GM23338 (cell line): Measurements from ENCODE around the gene HHAT. TPM values are rescaled to one million over a fixed set of nuclear protein-coding genes. Genes with fewer than 3 reads are reported as not detected.

Experiments used
- ATAC-seq: fragments of 200-7000 bp; cut with Tn5 transposase; 3 replicates; pipeline ENCODE4 v1.9.1; 2020
- DNase-seq: peaks from one replicate; pipeline ENCODE4 v3.0.0-alpha.2; 2015; ENCODE audit warnings: low spot score
- H2AFZ ChIP-seq: fragments of 200-600 bp; sonication (generic); 2 replicates; pipeline ENCODE4 v1.8.0; 2016; ENCODE audit warnings: antibody characterized with exemption, mild to moderate bottlenecking, moderate library complexity
- H3F3A ChIP-seq: fragments of 200-600 bp; sonication (generic); replicated peaks from 2 replicates; pipeline ENCODE4 v1.8.0; 2017; ENCODE audit warnings: antibody characterized with exemption, mixed run types, low read depth
- H3K27ac ChIP-seq: fragments of 200-600 bp; sonication (generic); 2 replicates; pipeline ENCODE4 v1.6.1; 2016; ENCODE audit warnings: low read depth
- H3K27me3 ChIP-seq: fragments of 200-600 bp; sonication (generic); 2 replicates; pipeline ENCODE4 v1.8.0; 2016; ENCODE audit warnings: mild to moderate bottlenecking, mixed run types, moderate library complexity; ENCODE audit not compliant: insufficient read depth
- H3K36me3 ChIP-seq: fragments of 200-600 bp; sonication (generic); 2 replicates; pipeline ENCODE4 v1.8.0; 2016; ENCODE audit warnings: mild to moderate bottlenecking; ENCODE audit not compliant: insufficient read depth
- H3K4me1 ChIP-seq: fragments of 200-600 bp; sonication (generic); 2 replicates; pipeline ENCODE4 v1.8.0; 2016; ENCODE audit warnings: mild to moderate bottlenecking, moderate library complexity; ENCODE audit not compliant: insufficient read depth
- H3K4me2 ChIP-seq: fragments of 200-600 bp; sonication (generic); 2 replicates; pipeline ENCODE4 v1.7.1; 2017; ENCODE audit warnings: mixed run types
- H3K4me3 ChIP-seq: fragments of 200-600 bp; sonication (generic); 2 replicates; pipeline ENCODE4 v1.6.1; 2016; ENCODE audit warnings: mixed run types
- H3K79me2 ChIP-seq: fragments of 200-600 bp; sonication (generic); replicated peaks from 2 replicates; pipeline ENCODE4 v1.8.0; 2017; ENCODE audit warnings: mild to moderate bottlenecking; ENCODE audit not compliant: insufficient read depth
- H3K9me2 ChIP-seq: fragments of 200-600 bp; sonication (generic); 2 replicates; pipeline ENCODE4 v1.8.0; 2017; ENCODE audit not compliant: insufficient read depth
- H4K20me1 ChIP-seq: fragments of 200-600 bp; sonication (generic); replicated peaks from 2 replicates; pipeline ENCODE4 v1.8.0; 2017; ENCODE audit warnings: mild to moderate bottlenecking; ENCODE audit not compliant: insufficient read depth
- H3K27ac Mint-ChIP-seq: 2 replicates; pipeline ENCODE4 v1.8.0; 2020; ENCODE audit warnings: inconsistent platforms, mild to moderate bottlenecking, moderate library complexity, mixed read lengths
- H3K27me3 Mint-ChIP-seq: 3 replicates; pipeline ENCODE4 v1.8.0; 2022; ENCODE audit warnings: low read depth, mild to moderate bottlenecking, moderate library complexity, mixed read lengths, inconsistent platforms; ENCODE audit not compliant: insufficient read depth, poor library complexity
- H3K36me3 Mint-ChIP-seq: 3 replicates; pipeline ENCODE4 v1.8.0; 2021; ENCODE audit warnings: low read depth, mild to moderate bottlenecking, inconsistent platforms, moderate library complexity, mixed read lengths
- H3K4me1 Mint-ChIP-seq: 3 replicates; pipeline ENCODE4 v1.8.0; 2020; ENCODE audit warnings: mild to moderate bottlenecking, inconsistent platforms, mixed read lengths
- H3K4me3 Mint-ChIP-seq: 3 replicates; pipeline ENCODE4 v1.8.0; 2021; ENCODE audit warnings: moderate library complexity, mild to moderate bottlenecking, inconsistent platforms, mixed read lengths
- H3K9me3 Mint-ChIP-seq: 3 replicates; pipeline ENCODE4 v1.8.0; 2020; ENCODE audit warnings: moderate library complexity, mild to moderate bottlenecking, inconsistent platforms, mixed read lengths
- CREB1 ChIP-seq: fragments of 250-450 bp; sonication (Bioruptor Pico); IDR thresholded peaks from 2 replicates; pipeline ENCODE4 v1.5.0; 2020; ENCODE audit warnings: low read depth, mild to moderate bottlenecking, moderate library complexity
- CTCF ChIP-seq, 2 experiments: fragments of 200-600 bp in 1 of 2; sonication (generic) in 1 of 2; conservative IDR thresholded peaks; 2 replicates each; pipeline versions ENCODE4 v1.5.1 to v1.6.1; 2016 to 2017; ENCODE audit warnings: antibody characterized with exemption in 2 of 2, low read depth in 2 of 2, mild to moderate bottlenecking in 2 of 2, moderate library complexity in 1 of 2
- EZH2 ChIP-seq: fragments of 200-600 bp; sonication (generic); IDR thresholded peaks from one replicate; pipeline ENCODE4 v1.8.0; 2017; ENCODE audit warnings: antibody characterized with exemption, mild to moderate bottlenecking, low read depth; ENCODE audit not compliant: unreplicated experiment
- EZH2phosphoT487 ChIP-seq: fragments of 200-600 bp; sonication (generic); IDR thresholded peaks from one replicate; pipeline ENCODE4 v1.8.1; 2018; ENCODE audit warnings: antibody characterized with exemption; ENCODE audit not compliant: unreplicated experiment
- JUNB ChIP-seq: IDR thresholded peaks from one replicate; pipeline ENCODE4 v1.6.1; 2016; ENCODE audit warnings: antibody characterized with exemption; ENCODE audit not compliant: unreplicated experiment
- NANOG ChIP-seq: IDR thresholded peaks from 2 replicates; pipeline ENCODE4 v1.6.1; 2016; ENCODE audit warnings: antibody characterized with exemption, borderline replicate concordance
- POLR2AphosphoS5 ChIP-seq: IDR thresholded peaks from 2 replicates; pipeline ENCODE4 v1.6.1; 2016; ENCODE audit warnings: antibody characterized with exemption, low read depth
- STAT1 ChIP-seq: IDR thresholded peaks from one replicate; pipeline ENCODE4 v1.6.1; 2016; ENCODE audit warnings: antibody characterized with exemption; ENCODE audit not compliant: unreplicated experiment
- ZNF114 ChIP-seq: fragments of 250-450 bp; sonication (Bioruptor Pico); IDR thresholded peaks from 2 replicates; pipeline ENCODE4 v1.5.0; 2020; ENCODE audit warnings: mild to moderate bottlenecking, moderate library complexity
- ZNF331 ChIP-seq: fragments of 250-450 bp; sonication (Bioruptor Pico); IDR thresholded peaks from 2 replicates; pipeline ENCODE4 v1.5.0; 2020; ENCODE audit warnings: low read depth, mild to moderate bottlenecking, moderate library complexity
- polyA plus RNA-seq: library from polyadenylated mRNA; unstranded; fragments of >200 nt; fragmentation: Nextera tagmentation; extraction: Ambion mirVana; gene quantifications from 2 replicates; pipeline ENCODE4 v1.2.1, GENCODE V29; 2016
- total RNA-seq: library from RNA; depleted of rRNA; stranded (reverse); fragments of >200 nt; shearing (Covaris generic); gene quantifications from 2 replicates; pipeline ENCODE4 v1.2.3, GENCODE V29; 2014
- TF ChIP-seq, protein P1 (sequence below): IDR thresholded peaks from 2 replicates; pipeline ENCODE4 v1.6.1; 2016; ENCODE audit warnings: antibody characterized with exemption
- TF ChIP-seq, protein P2 (sequence below): IDR thresholded peaks from one replicate; pipeline ENCODE4 v1.6.1; 2018; ENCODE audit warnings: antibody characterized with exemption; ENCODE audit not compliant: unreplicated experiment

HHAT gene
- total and polyA plus RNA-seq, 2 experiments from 2014 or later = 0.11 to 0.66 TPM

GRCh38 chr1:210377731-210378333 is 49.1 kb downstream of the HHAT start (continued):
- TF ChIP-seq CTCF (conservative IDR thresholded peaks at IDR 0.05; ENCODE audit: low read depth in 2 of 2) (no peak), ZNF331 (CRISPR knock-in tag) (no peak), EZH2 (no peak), CREB1 (CRISPR knock-in tag) (no peak), POLR2AphosphoS5 (no peak), JUNB (no peak)
- TF ChIP-seq, protein P1, sequence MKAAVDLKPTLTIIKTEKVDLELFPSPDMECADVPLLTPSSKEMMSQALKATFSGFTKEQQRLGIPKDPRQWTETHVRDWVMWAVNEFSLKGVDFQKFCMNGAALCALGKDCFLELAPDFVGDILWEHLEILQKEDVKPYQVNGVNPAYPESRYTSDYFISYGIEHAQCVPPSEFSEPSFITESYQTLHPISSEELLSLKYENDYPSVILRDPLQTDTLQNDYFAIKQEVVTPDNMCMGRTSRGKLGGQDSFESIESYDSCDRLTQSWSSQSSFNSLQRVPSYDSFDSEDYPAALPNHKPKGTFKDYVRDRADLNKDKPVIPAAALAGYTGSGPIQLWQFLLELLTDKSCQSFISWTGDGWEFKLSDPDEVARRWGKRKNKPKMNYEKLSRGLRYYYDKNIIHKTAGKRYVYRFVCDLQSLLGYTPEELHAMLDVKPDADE = no peak

DNA sequence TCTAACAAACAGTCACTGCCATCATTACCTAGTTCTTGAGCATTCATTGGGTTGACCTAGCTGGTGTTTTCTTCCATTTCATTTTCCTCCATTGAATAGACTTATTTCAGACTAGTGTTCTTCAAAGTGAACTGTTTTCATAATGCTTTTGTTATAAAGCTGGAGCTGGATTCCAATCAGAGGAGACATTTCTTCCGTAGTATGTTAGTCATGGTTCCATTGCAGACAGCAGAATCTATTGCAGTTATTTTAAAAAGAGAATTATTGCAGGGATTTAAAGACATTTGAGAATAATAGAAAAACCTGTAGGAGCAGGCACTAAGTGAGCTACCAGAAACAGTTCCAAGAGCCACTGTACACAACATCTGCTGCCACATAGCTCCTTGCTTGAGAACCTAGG is 50.0 kb downstream of the HHAT start:
- H3K36me3 Mint-ChIP-seq = no peaks in the 10 kb centered on the region
- H3K9me2 ChIP-seq = no peaks in the 10 kb centered on the region
- H3K79me2 ChIP-seq = no peaks in the 10 kb centered on the region
- peaks cover 5% of the 10 kb centered on the region; the same call in 1 of the 2 replicates for H3K4me1 ChIP-seq
- H3K27ac Mint-ChIP-seq = no peak overlapping the region
- H3K27ac ChIP-seq = no peak overlapping the region
- no peak overlapping the region for H3K4me3 Mint-ChIP-seq
- TF ChIP-seq EZH2phosphoT487 (no peak), STAT1 (no peak)
- H3K4me1 Mint-ChIP-seq = peaks cover 10% of the 10 kb centered on the region
- no peaks in the 10 kb centered on the region for H4K20me1 ChIP-seq
- no peaks in the 10 kb centered on the region for H3F3A ChIP-seq
- H3K27me3 ChIP-seq = no peaks in the 10 kb centered on the region
- H3K4me3 ChIP-seq = no peak overlapping the region
- no peak for DNase-seq
- H2AFZ ChIP-seq = no peak overlapping the region
- no peak for ATAC-seq
- H3K27me3 Mint-ChIP-seq = peaks cover 7% of the 10 kb centered on the region
- H3K36me3 ChIP-seq = no peaks in the 10 kb centered on the region
- no peaks in the 10 kb centered on the region for H3K9me3 Mint-ChIP-seq
- no peak overlapping the region for H3K4me2 ChIP-seq

- no peak overlapping the region for H3K27ac Mint-ChIP-seq
- H3K27ac ChIP-seq = no peak overlapping the region
- H3K4me2 ChIP-seq = no peak overlapping the region
- no peak for DNase-seq
- H3K79me2 ChIP-seq = no peaks in the 10 kb centered on the region
- H3K4me3 ChIP-seq = no peak overlapping the region
- peaks cover 2% of the 10 kb centered on the region for H3K27me3 Mint-ChIP-seq
- no peak for ATAC-seq
- no peaks in the 10 kb centered on the region for H3K9me2 ChIP-seq
- H3F3A ChIP-seq = no peaks in the 10 kb centered on the region
- no peaks in the 10 kb centered on the region for H3K36me3 ChIP-seq
- H3K27me3 ChIP-seq = no peaks in the 10 kb centered on the region
- H3K4me1 ChIP-seq = peaks cover 11% of the 10 kb centered on the region
- H4K20me1 ChIP-seq = no peaks in the 10 kb centered on the region
- no peak overlapping the region for H3K4me3 Mint-ChIP-seq
- no peaks in the 10 kb centered on the region for H3K9me3 Mint-ChIP-seq
- H3K36me3 Mint-ChIP-seq = no peaks in the 10 kb centered on the region
- peaks cover 9% of the 10 kb centered on the region; the same call in 2 of the 3 replicates for H3K4me1 Mint-ChIP-seq
- peak overlapping the region; percentile 81 for H2AFZ ChIP-seq
- TF ChIP-seq, protein P2, sequence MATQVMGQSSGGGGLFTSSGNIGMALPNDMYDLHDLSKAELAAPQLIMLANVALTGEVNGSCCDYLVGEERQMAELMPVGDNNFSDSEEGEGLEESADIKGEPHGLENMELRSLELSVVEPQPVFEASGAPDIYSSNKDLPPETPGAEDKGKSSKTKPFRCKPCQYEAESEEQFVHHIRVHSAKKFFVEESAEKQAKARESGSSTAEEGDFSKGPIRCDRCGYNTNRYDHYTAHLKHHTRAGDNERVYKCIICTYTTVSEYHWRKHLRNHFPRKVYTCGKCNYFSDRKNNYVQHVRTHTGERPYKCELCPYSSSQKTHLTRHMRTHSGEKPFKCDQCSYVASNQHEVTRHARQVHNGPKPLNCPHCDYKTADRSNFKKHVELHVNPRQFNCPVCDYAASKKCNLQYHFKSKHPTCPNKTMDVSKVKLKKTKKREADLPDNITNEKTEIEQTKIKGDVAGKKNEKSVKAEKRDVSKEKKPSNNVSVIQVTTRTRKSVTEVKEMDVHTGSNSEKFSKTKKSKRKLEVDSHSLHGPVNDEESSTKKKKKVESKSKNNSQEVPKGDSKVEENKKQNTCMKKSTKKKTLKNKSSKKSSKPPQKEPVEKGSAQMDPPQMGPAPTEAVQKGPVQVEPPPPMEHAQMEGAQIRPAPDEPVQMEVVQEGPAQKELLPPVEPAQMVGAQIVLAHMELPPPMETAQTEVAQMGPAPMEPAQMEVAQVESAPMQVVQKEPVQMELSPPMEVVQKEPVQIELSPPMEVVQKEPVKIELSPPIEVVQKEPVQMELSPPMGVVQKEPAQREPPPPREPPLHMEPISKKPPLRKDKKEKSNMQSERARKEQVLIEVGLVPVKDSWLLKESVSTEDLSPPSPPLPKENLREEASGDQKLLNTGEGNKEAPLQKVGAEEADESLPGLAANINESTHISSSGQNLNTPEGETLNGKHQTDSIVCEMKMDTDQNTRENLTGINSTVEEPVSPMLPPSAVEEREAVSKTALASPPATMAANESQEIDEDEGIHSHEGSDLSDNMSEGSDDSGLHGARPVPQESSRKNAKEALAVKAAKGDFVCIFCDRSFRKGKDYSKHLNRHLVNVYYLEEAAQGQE = no peak
- TF ChIP-seq ZNF114 (CRISPR knock-in tag) = no peak
- TF ChIP-seq CTCF (conservative IDR thresholded peaks at IDR 0.05; ENCODE audit: low read depth in 2 of 2) = no peak
- no peak for TF ChIP-seq EZH2phosphoT487
- no peak for TF ChIP-seq ZNF331 (CRISPR knock-in tag)
- TF ChIP-seq, protein P1 = no peak
- no peak for TF ChIP-seq POLR2AphosphoS5
- TF ChIP-seq EZH2 = no peak
- no peak for TF ChIP-seq JUNB
- no peak for TF ChIP-seq STAT1
- TF ChIP-seq NANOG = no peak
Measured at GRCh38 chr1:210381934-210382333, 53.2 kb downstream of the HHAT start.
